SK-N-SH (cell line): ENCODE data around the gene FAP. TPM values are rescaled to one million over a fixed set of nuclear protein-coding genes. Genes with fewer than 3 reads are reported as not detected.

Source experiments
- CTCF ChIA-PET: fragments of 300-600, 350-600 bp; formaldehyde crosslinking; extraction: SDS; loops from one replicate; lab custom pipeline; 2021; lab: Yijun Ruan, JAX
- POLR2A ChIA-PET: fragments of 350-600 bp; sonication (Branson Sonifier 250); formaldehyde crosslinking; extraction: SDS; loops from one replicate; lab custom pipeline; 2020; ENCODE audit warnings: antibody characterized with exemption, inconsistent platforms; lab: Yijun Ruan, JAX
- DNase-seq: peaks from one replicate; pipeline ENCODE4 v3.0.0; 2012
- H2AFZ ChIP-seq: fragments of 200-600 bp; sonication (generic); 2 replicates; pipeline ENCODE4 v1.8.1; 2016; ENCODE audit warnings: antibody characterized with exemption, mild to moderate bottlenecking, low read depth
- H3F3A ChIP-seq: fragments of 200-600 bp; sonication (generic); replicated peaks from 2 replicates; pipeline ENCODE3; 2016; ENCODE audit warnings: antibody characterized with exemption, mild to moderate bottlenecking; ENCODE audit not compliant: insufficient read depth
- H3K27ac ChIP-seq, 2 experiments: fragments of 200-500 bp in 1 of 2; fragments of 200-600 bp in 1 of 2; sonication (Bioruptor generic) in 1 of 2; sonication (generic), shearing (Covaris generic) in 1 of 2; 2 replicates each; pipeline versions ENCODE4 v1.5.1 to v1.6.1; 2014 to 2016; ENCODE audit warnings: low read depth in 2 of 2, inconsistent platforms in 1 of 2, low read length in 1 of 2, mild to moderate bottlenecking in 1 of 2, mixed read lengths in 1 of 2
- H3K27me3 ChIP-seq: fragments of 200-600 bp; sonication (generic), shearing (Covaris generic); 2 replicates; pipeline ENCODE4 v1.6.1; 2016; ENCODE audit warnings: mixed run types; ENCODE audit not compliant: insufficient read depth
- H3K36me3 ChIP-seq, 2 experiments: fragments of 200-500 bp in 1 of 2; fragments of 200-600 bp in 1 of 2; sonication (Bioruptor generic) in 1 of 2; sonication (generic) in 1 of 2; replicated peaks in 1 of 2; 2 replicates each; pipeline versions ENCODE3 to v1.5.1; 2014 to 2016; ENCODE audit warnings: low read length in 1 of 2, mild to moderate bottlenecking in 1 of 2; ENCODE audit not compliant: insufficient read depth in 2 of 2, control insufficient read depth in 1 of 2
- H3K4me1 ChIP-seq, 2 experiments: fragments of 200-500 bp in 1 of 2; fragments of 200-600 bp in 1 of 2; sonication (Bioruptor generic) in 1 of 2; sonication (generic), shearing (Covaris generic) in 1 of 2; 2 replicates each; pipeline versions ENCODE4 v1.5.1 to v1.6.1; 2014 to 2016; ENCODE audit warnings: low read depth in 1 of 2, low read length in 1 of 2, mixed run types in 1 of 2; ENCODE audit not compliant: insufficient read depth in 2 of 2, control insufficient read depth in 1 of 2
- H3K4me2 ChIP-seq: fragments of 200-600 bp; sonication (generic), shearing (Covaris generic); 2 replicates; pipeline ENCODE4 v1.6.1; 2017; ENCODE audit warnings: mixed run types
- H3K4me3 ChIP-seq, 2 experiments: fragments of 200-500 bp in 1 of 2; fragments of 200-600 bp in 1 of 2; sonication (Bioruptor generic) in 1 of 2; sonication (generic), shearing (Covaris generic) in 1 of 2; 2 replicates each; pipeline versions ENCODE4 v1.5.1 to v1.8.1; 2014 to 2016; ENCODE audit warnings: low read depth in 2 of 2, inconsistent platforms in 1 of 2, low read length in 1 of 2, mild to moderate bottlenecking in 1 of 2, mixed read lengths in 1 of 2, moderate library complexity in 1 of 2
- H3K79me2 ChIP-seq: fragments of 200-600 bp; sonication (generic); 2 replicates; pipeline ENCODE4 v1.8.1; 2017; ENCODE audit warnings: mild to moderate bottlenecking; ENCODE audit not compliant: insufficient read depth
- H3K9ac ChIP-seq: fragments of 200-600 bp; sonication (generic); 2 replicates; pipeline ENCODE4 v1.6.1; 2017; ENCODE audit warnings: mixed run types
- H3K9me2 ChIP-seq: fragments of 200-600 bp; sonication (generic); 2 replicates; pipeline ENCODE4 v1.6.1; 2017; ENCODE audit warnings: mixed run types
- H3K9me3 ChIP-seq: fragments of 200-600 bp; sonication (generic); 2 replicates; pipeline ENCODE4 v1.6.1; 2017; ENCODE audit warnings: mixed run types, mild to moderate bottlenecking, moderate library complexity
- H4K20me1 ChIP-seq: fragments of 200-600 bp; sonication (generic); 2 replicates; pipeline ENCODE4 v1.6.1; 2017; ENCODE audit warnings: mild to moderate bottlenecking, mixed run types; ENCODE audit not compliant: insufficient read depth
- CHD2 ChIP-seq: fragments of 150-350 bp; IDR thresholded peaks from 2 replicates; pipeline ENCODE4 v1.6.1; 2018; ENCODE audit warnings: low read length; ENCODE audit not compliant: partially characterized antibody
- FOSL2 ChIP-seq: IDR thresholded peaks from 2 replicates; pipeline ENCODE4 v1.4.0; 2012; ENCODE audit warnings: low read depth, mild to moderate bottlenecking, moderate library complexity, borderline replicate concordance
- IRF3 ChIP-seq: fragments of 150-350 bp; IDR thresholded peaks from 2 replicates; pipeline ENCODE4 v1.6.1; 2016; ENCODE audit warnings: mild to moderate bottlenecking, low read depth, low read length
- RXRA ChIP-seq: IDR thresholded peaks from 2 replicates; pipeline ENCODE4 v1.4.0; 2012; ENCODE audit warnings: low read depth, mild to moderate bottlenecking, borderline replicate concordance
- SIN3A ChIP-seq: IDR thresholded peaks from 2 replicates; pipeline ENCODE4 v1.6.1; 2012; ENCODE audit warnings: low read depth, mild to moderate bottlenecking, low read length, moderate library complexity, borderline replicate concordance
- USF1 ChIP-seq: IDR thresholded peaks from 2 replicates; pipeline ENCODE4 v1.4.0; 2012; ENCODE audit warnings: low read depth, borderline replicate concordance
- USF2 ChIP-seq: fragments of 150-350 bp; IDR thresholded peaks from 2 replicates; pipeline ENCODE4 v1.6.1; 2017; ENCODE audit warnings: antibody characterized with exemption, low read length, low read depth, borderline replicate concordance
- ZBTB33 ChIP-seq: IDR thresholded peaks from 2 replicates; pipeline ENCODE4 v1.4.0; 2012; ENCODE audit warnings: low read depth, borderline replicate concordance
- WGBS: methylation state at CpG from one replicate; pipeline ENCODE4 v1.1.6; 2017; ENCODE audit warnings: low lambda C conversion rate; 5-methylcytosine and 5-hydroxymethylcytosine counted together
- polyA plus RNA-seq, 3 experiments: library from polyadenylated mRNA; depleted of rRNA; stranded (reverse); fragments of >200 nt; gene quantifications; 2 replicates each; pipeline ENCODE4 v1.2.3, GENCODE V29; 2012
- TF ChIP-seq, protein P1 (sequence below): IDR thresholded peaks from 2 replicates; pipeline ENCODE4 v1.6.1; 2012; ENCODE audit warnings: mild to moderate bottlenecking, low read depth, low read length, moderate library complexity

The FAP gene
- polyA plus RNA-seq, 1 of the 3 experiments (the other 2 are of a cell fraction): 36.9 TPM

DNA sequence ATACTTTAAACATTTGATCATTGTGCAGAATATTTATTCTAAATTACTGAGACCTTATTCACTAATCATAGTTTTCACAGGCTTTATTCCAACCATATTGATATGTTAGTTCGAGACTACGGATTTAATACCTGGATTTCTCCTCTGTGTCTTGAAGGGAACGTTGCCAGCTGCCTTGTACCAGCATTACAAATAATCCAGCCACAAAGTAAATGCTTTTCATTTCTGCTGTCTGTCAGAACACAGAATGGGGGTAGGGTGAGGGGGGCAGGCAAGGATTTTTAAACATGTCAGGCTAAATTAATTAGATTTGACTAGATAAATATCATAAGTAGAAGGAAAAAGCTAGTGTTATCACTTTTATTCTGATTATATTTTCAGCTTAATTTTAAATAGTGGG is 94.3 kb downstream of the FAP start:
- no peaks in the 10 kb centered on the region for H3K9me3 ChIP-seq
- no peak for DNase-seq
- H2AFZ ChIP-seq: no peak overlapping the region
- no peaks in the 10 kb centered on the region for H3F3A ChIP-seq
- H3K36me3 ChIP-seq: no peaks in the 10 kb centered on the region
- no peaks in the 10 kb centered on the region for H3K79me2 ChIP-seq
- no peaks in the 10 kb centered on the region for H3K27me3 ChIP-seq
- 22% methylated on average over 3 of the region's 3 CpGs for WGBS
- H3K4me2 ChIP-seq: no peak overlapping the region
- H3K9ac ChIP-seq: no peak overlapping the region
- ChIA-PET POLR2A (no interaction called here), CTCF (interaction anchor here (0.6 to 1.8 kb wide), 3 partner anchors 141 to 152 kb away, joined by 4 to 6 read pairs (median 5); no protein-coding TSS in a partner anchor)
- H4K20me1 ChIP-seq: no peaks in the 10 kb centered on the region
- H3K4me3 ChIP-seq: no peak overlapping the region
- TF ChIP-seq ZBTB33: no peak
- no peak for TF ChIP-seq RXRA
- no peak for TF ChIP-seq IRF3
- no peak for TF ChIP-seq FOSL2
- TF ChIP-seq USF2: no peak
- no peak for TF ChIP-seq USF1
- TF ChIP-seq SIN3A: no peak
- TF ChIP-seq, protein P1, sequence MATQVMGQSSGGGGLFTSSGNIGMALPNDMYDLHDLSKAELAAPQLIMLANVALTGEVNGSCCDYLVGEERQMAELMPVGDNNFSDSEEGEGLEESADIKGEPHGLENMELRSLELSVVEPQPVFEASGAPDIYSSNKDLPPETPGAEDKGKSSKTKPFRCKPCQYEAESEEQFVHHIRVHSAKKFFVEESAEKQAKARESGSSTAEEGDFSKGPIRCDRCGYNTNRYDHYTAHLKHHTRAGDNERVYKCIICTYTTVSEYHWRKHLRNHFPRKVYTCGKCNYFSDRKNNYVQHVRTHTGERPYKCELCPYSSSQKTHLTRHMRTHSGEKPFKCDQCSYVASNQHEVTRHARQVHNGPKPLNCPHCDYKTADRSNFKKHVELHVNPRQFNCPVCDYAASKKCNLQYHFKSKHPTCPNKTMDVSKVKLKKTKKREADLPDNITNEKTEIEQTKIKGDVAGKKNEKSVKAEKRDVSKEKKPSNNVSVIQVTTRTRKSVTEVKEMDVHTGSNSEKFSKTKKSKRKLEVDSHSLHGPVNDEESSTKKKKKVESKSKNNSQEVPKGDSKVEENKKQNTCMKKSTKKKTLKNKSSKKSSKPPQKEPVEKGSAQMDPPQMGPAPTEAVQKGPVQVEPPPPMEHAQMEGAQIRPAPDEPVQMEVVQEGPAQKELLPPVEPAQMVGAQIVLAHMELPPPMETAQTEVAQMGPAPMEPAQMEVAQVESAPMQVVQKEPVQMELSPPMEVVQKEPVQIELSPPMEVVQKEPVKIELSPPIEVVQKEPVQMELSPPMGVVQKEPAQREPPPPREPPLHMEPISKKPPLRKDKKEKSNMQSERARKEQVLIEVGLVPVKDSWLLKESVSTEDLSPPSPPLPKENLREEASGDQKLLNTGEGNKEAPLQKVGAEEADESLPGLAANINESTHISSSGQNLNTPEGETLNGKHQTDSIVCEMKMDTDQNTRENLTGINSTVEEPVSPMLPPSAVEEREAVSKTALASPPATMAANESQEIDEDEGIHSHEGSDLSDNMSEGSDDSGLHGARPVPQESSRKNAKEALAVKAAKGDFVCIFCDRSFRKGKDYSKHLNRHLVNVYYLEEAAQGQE: no peak
- no peak for TF ChIP-seq CHD2
- no peaks in the 10 kb centered on the region; a peak in 1 of 4 replicates for H3K4me1 ChIP-seq
- no peak overlapping the region for H3K27ac ChIP-seq
- no peaks in the 10 kb centered on the region for H3K9me2 ChIP-seq
